Stimulated activated naive CD8-positive, alpha-beta T cell treated with anti-CD3 and anti-CD28 coated beads, Interleukin-15, Interleukin-2, amounts not matched to agents 100 ng/mL and 50 ng/mL, for 24 hours (primary cell): Measurements from ENCODE around the gene PSMC3.
A peak's percentile ranks its signal among the peaks of the same experiment; 100 is the strongest.

Source experiments
- H3K27ac Mint-ChIP-seq: one replicate; pipeline ENCODE4 v1.8.0; 2021; ENCODE audit warnings: mild to moderate bottlenecking, mixed read lengths
- H3K27me3 Mint-ChIP-seq: one replicate; pipeline ENCODE4 v1.8.0; 2021; ENCODE audit warnings: mixed read lengths
- H3K36me3 Mint-ChIP-seq: one replicate; pipeline ENCODE4 v1.8.0; 2021; ENCODE audit warnings: low read depth, mixed read lengths
- H3K4me1 Mint-ChIP-seq: one replicate; pipeline ENCODE4 v1.8.0; 2021; ENCODE audit warnings: low read depth, mixed read lengths
- H3K4me3 Mint-ChIP-seq: one replicate; pipeline ENCODE4 v1.8.0; 2021; ENCODE audit warnings: mild to moderate bottlenecking, mixed read lengths
- H3K9me3 Mint-ChIP-seq: one replicate; pipeline ENCODE4 v1.8.0; 2021; ENCODE audit warnings: mixed read lengths

PSMC3 gene

DNA sequence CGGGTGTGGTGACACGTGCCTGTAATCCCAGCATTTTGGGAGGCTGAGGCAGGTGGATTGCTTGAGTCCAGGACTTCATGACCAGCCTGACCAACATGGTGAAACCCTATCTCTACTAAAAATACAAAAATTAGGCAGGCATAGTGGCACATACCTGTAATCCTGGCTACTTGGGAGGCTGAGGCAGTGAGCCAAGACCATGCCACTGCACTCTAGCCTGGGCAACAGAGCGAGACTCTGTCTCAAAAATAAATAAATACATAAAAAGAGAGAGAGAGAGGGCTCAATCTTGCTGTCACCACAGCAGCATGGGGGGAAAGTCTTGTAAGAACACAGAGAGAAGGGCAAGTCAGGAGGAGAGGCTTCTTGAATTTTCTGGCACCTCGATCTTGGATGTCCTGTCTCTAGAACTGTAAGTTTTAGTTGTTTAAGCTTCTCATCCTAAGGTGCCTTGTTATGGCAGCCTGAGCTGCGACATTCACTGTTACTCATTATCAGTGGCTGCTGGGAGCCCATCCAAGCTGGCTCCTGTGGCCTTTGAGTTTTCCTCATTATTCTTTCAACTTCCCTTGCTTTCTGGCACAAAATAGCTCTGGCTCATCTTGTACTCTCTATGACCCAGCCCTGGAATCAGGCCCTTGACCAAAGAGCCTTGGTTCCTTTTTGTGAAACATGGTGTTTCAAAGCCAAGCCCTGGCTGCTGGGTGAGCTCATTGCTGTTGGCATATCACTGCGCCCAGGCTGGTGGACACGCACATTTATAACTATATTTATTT, 8.0 kb upstream of the PSMC3 start:
- no peaks in the 10 kb centered on the region for H3K9me3 Mint-ChIP-seq
- H3K27me3 Mint-ChIP-seq, result no peaks in the 10 kb centered on the region
- H3K4me3 Mint-ChIP-seq, result no peak overlapping the region
- H3K36me3 Mint-ChIP-seq, result no peaks in the 10 kb centered on the region
- no peak overlapping the region for H3K27ac Mint-ChIP-seq
- no peaks in the 10 kb centered on the region for H3K4me1 Mint-ChIP-seq

DNA sequence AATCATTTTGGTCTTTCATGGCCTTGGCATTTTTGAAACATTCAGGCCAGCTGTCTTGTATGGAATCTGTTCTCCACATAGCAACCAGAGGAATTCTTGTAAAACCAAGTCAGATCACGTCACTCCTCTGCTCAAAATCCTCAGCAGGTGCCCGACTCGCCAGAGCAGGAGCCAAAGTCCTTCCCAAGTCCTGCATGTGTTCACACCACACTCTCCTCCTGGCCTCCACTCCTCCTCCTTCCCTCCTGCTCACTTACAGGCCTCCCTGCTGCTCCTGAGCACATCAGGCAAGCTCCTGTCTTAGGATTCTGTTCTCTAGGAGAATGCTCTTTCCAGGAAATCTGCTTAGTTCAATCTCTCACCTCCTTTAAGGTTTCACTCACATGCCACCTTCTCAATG, 6.9 kb upstream of the PSMC3 start:
- Mint-ChIP-seq H3K9me3 (no peaks in the 10 kb centered on the region), H3K36me3 (no peaks in the 10 kb centered on the region), H3K4me1 (no peaks in the 10 kb centered on the region), H3K27me3 (no peaks in the 10 kb centered on the region), H3K27ac (no peak overlapping the region), H3K4me3 (no peak overlapping the region)

DNA sequence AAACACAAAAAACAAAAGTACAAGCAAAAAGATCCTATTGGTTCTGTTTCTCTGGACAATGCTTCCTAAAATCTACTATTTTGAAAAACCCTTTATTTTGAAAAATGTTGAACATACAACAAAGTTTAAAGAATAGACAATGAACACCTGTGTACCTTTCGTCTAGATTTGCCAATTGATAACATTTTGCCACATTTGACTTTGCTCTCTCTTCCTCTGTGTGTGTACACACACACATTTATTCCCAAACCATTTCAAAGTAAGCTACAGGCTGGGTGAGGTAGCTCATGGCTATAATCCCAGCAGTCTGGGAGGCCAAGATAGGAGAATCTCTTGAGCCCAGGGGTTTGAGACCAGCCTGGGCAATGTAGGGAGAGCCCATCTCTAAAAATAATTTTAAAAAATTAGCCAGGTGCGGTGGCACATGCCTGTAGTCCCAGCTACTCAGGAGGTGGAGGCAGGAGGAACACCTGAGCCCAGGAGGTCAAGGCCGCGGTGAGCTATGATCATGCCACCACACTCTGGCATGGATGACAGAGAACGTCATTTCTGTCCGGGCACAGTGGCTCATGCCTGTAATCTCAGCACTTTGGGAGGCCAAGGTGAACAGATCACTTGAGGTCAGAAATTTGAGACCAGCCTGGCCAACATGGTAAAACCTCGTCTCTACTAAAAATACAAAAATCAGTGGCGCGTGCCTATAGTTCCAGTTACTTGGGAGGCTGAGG, 5.3 kb upstream of the PSMC3 start:
- H3K36me3 Mint-ChIP-seq, result no peaks in the 10 kb centered on the region
- H3K9me3 Mint-ChIP-seq, result no peaks in the 10 kb centered on the region
- no peak overlapping the region for H3K27ac Mint-ChIP-seq
- peaks cover 7% of the 10 kb centered on the region for H3K4me1 Mint-ChIP-seq
- no peak overlapping the region for H3K4me3 Mint-ChIP-seq
- no peaks in the 10 kb centered on the region for H3K27me3 Mint-ChIP-seq

DNA sequence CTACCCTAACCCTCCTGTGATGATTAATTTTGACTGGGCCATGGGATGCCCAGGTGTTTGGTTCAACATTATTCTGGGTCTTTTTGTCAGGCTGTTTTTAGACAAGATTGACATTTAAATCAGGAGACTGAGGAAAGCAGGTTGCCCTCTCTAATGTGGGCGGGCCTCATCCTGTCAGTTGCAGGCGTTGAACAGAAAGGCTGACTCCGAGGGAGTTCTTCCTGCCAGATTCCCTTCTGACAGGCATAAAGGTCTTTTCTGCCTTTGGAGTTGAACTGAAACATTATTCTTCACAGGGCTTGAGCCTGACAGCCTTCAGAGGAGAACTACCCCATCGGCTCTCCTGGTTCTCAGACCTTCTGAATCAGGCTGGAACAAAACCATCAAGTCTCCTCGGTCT, 4.3 kb upstream of the PSMC3 start:
- Mint-ChIP-seq H3K36me3 (peaks cover 9% of the 10 kb centered on the region), H3K27ac (no peak overlapping the region), H3K27me3 (no peaks in the 10 kb centered on the region), H3K4me1 (peaks cover 16% of the 10 kb centered on the region), H3K4me3 (no peak overlapping the region), H3K9me3 (no peaks in the 10 kb centered on the region)

DNA sequence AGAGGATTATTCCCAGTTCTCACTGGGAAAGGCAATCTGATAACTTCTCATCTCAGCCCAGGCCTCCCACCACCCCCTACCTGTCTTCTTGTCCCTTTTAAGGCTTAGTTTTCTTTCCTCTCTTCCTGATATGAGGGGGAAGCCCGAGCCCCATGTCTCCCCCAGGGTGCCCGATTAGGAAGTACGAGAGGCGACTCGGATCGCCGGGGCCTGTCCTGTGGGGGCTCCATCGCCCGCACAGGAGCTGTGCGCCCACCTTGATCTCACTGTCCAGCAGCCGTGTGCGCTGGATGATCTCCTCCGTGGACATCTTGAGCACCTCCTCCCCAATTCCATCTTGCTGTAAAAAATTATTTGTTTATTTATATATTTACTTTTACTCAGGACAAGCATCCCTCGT, 628 bp downstream of the PSMC3 start:
- H3K4me1 Mint-ChIP-seq, result peaks cover 35% of the 10 kb centered on the region
- peak overlapping the region; percentile 94 for H3K4me3 Mint-ChIP-seq
- H3K9me3 Mint-ChIP-seq, result no peaks in the 10 kb centered on the region
- H3K36me3 Mint-ChIP-seq, result peaks cover 37% of the 10 kb centered on the region
- H3K27ac Mint-ChIP-seq, result peak overlapping the region; percentile 100
- H3K27me3 Mint-ChIP-seq, result no peaks in the 10 kb centered on the region

DNA sequence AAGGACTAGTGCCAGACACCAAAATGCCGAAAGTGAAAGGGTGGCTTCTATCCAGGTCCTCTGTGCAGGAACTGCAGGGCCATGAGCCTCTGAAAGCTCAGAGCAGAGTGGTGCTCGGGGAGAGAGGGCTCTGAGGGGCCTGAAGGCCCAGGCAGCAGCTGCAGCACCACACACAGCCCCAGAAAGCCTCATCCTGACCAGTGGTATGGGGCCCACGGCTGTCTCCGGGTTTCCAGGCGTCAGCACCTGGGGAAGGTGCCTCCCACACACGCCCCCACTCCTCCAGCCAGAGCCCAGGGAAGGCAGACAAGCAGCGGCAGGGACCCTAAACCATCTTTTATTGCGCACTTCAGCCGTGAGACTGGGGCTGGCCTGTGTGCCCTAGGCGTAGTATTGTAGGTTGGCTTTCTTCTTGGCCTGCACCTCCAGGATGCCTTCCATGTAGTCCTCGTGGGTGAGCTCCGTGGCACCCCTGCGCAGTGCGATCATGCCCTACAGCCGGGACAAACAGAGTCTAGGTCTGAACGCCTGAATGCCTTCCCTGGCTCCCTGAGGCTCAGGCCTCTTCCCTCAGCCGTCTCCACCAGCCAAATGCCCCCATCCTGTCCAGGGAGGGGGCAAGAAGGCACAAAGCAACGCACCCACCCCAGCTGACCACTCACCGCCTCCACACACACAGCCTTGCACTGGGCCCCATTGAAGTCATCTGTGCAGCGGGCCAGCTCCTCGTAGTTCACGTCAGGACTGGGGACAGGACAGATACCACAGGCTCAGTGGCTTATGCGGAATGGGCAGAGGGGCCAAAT, 7.6 kb downstream of the PSMC3 start:
- no peak overlapping the region for H3K27ac Mint-ChIP-seq
- H3K4me3 Mint-ChIP-seq, result no peak overlapping the region
- no peaks in the 10 kb centered on the region for H3K9me3 Mint-ChIP-seq
- peaks cover 1% of the 10 kb centered on the region for H3K4me1 Mint-ChIP-seq
- H3K27me3 Mint-ChIP-seq, result no peaks in the 10 kb centered on the region
- peaks cover 44% of the 10 kb centered on the region for H3K36me3 Mint-ChIP-seq

DNA sequence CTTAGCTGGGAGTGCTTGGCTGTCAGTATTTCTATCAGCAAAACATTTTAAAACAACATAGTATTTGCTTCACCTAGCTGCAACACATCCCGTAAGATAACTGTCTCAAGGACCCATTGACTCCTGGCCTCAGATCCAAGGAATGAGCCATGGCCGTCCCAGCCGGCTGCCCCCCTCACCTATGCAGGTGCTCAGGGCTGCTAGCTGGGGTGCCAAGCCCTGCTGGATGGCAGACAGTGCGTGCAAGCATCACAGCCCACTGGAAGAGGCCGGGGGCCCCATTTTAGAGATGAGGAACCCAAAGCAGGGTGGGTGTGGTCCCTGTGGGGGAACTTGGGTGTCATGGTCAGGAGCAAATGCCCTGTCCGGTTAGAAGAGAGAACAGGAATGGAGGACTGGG, 8.5 kb downstream of the PSMC3 start:
- H3K27me3 Mint-ChIP-seq, result no peaks in the 10 kb centered on the region
- H3K4me1 Mint-ChIP-seq, result no peaks in the 10 kb centered on the region
- no peak overlapping the region for H3K27ac Mint-ChIP-seq
- H3K4me3 Mint-ChIP-seq, result no peak overlapping the region
- H3K36me3 Mint-ChIP-seq, result peaks cover 47% of the 10 kb centered on the region
- no peaks in the 10 kb centered on the region for H3K9me3 Mint-ChIP-seq

DNA sequence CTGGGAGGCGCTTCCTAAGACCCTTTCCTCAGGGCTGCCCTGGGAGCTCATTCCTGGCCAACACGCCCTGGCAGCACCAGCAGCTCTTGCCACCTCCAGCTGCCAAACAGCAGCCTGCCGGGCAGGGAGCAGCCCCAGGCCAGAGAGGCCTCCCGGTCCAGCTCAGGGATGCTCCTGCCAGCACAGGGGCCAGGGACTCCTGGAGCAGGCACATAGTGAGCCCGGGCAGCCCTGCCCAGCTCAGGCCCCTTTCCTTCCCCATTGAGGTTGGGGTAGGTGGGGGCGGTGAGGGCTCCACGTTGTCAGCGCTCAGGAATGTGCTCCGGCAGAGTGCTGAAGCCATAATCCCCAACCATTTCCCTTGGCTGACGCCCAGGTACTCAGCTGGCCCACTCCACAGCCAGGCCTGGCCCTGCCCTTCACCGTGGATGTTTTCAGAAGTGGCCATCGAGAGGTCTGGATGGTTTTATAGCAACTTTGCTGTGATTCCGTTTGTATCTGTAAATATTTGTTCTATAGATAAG, 10.2 kb downstream of the PSMC3 start:
- Mint-ChIP-seq H3K36me3 (peaks cover 42% of the 10 kb centered on the region), H3K9me3 (no peaks in the 10 kb centered on the region), H3K4me1 (no peaks in the 10 kb centered on the region), H3K4me3 (no peak overlapping the region), H3K27ac (no peak overlapping the region), H3K27me3 (no peaks in the 10 kb centered on the region)

DNA sequence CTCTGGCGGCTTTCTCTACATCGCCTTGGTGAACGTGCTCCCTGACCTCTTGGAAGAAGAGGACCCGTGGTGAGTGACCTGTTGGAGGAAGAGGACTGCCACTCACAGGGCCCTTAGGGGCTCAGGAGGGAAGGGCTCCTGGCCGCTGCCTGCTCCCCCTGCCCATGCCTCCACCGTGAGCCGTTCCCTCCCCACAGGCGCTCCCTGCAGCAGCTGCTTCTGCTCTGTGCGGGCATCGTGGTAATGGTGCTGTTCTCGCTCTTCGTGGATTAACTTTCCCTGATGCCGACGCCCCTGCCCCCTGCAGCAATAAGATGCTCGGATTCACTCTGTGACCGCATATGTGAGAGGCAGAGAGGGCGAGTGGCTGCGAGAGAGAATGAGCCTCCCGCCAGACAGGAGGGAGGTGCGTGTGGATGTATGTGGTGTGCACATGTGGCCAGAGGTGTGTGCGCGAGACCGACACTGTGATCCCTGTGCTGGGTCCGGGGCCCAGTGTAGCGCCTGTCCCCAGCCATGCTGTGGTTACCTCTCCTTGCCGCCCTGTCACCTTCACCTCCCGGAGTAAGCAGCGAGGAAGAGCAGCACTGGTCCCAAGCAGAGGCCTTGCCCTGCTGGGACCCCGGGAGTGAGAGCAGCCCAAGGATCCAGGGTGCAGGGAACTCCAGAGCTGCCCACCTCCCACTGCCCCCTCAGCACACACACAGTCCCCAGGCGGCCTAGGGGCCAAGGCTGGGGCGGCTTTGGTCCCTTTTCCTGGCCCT, 11.0 kb downstream of the PSMC3 start:
- Mint-ChIP-seq H3K4me1 (no peaks in the 10 kb centered on the region), H3K4me3 (no peak overlapping the region), H3K36me3 (peaks cover 35% of the 10 kb centered on the region), H3K9me3 (no peaks in the 10 kb centered on the region), H3K27me3 (no peaks in the 10 kb centered on the region), H3K27ac (no peak overlapping the region)

DNA sequence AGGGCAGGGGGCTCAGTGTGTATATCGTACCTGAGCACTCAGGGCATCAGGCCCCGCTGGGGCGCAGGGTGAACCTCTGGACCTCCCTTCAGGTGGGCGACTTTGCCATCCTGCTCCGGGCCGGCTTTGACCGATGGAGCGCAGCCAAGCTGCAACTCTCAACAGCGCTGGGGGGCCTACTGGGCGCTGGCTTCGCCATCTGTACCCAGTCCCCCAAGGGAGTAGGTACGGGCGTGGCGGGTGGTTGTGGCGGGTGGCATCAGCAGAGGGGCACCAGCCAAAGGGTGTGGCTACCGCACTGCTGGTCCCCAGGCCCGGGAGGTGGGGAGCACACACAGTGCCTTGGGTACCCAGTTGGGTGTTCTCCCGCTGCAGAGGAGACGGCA, 11.6 kb downstream of the PSMC3 start:
- H3K9me3 Mint-ChIP-seq, result no peaks in the 10 kb centered on the region
- H3K4me1 Mint-ChIP-seq, result no peaks in the 10 kb centered on the region
- H3K36me3 Mint-ChIP-seq, result peaks cover 29% of the 10 kb centered on the region
- H3K27me3 Mint-ChIP-seq, result no peaks in the 10 kb centered on the region
- H3K27ac Mint-ChIP-seq, result no peak overlapping the region
- H3K4me3 Mint-ChIP-seq, result no peak overlapping the region

DNA sequence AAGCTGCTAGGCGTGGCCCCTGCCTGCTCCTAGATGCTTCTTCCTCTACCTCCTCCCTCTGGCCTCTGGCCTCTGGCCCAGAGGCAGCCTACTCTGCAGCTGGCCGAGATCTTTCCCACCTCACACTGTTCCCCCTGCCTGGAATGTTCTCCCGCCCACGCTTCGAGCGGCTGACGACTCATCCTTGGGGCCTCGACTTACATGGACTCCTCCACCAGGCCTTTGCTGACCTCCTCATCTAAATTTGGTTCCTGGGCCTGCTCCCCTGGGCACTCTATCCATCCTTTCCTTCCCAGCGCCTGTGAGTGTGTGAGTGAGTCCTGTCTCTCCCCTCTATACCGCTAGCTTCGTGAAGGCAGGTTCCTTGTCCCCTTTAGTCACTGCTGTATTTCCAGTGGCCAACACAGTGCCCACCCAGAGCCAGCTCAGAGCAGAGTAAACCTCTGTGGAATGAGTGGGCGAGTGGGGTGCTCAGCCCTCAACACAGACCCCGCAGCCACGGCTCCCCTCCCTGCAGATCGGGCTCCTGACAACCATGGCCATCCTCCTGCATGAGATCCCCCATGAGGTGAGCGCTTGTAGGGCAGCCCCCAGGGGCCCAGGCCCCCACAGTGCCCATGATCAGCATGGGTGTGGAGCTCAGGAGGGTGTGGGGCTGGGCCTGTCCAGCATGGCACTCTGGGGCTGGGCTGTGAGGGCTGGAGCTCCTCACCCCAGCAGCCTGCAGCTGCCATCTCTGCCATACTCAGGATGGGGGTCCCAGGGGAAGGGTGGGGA, 12.1 kb downstream of the PSMC3 start:
- no peak overlapping the region for H3K4me3 Mint-ChIP-seq
- H3K4me1 Mint-ChIP-seq, result peaks cover 5% of the 10 kb centered on the region
- no peak overlapping the region for H3K27ac Mint-ChIP-seq
- no peaks in the 10 kb centered on the region for H3K9me3 Mint-ChIP-seq
- H3K36me3 Mint-ChIP-seq, result peaks cover 25% of the 10 kb centered on the region
- H3K27me3 Mint-ChIP-seq, result no peaks in the 10 kb centered on the region

DNA sequence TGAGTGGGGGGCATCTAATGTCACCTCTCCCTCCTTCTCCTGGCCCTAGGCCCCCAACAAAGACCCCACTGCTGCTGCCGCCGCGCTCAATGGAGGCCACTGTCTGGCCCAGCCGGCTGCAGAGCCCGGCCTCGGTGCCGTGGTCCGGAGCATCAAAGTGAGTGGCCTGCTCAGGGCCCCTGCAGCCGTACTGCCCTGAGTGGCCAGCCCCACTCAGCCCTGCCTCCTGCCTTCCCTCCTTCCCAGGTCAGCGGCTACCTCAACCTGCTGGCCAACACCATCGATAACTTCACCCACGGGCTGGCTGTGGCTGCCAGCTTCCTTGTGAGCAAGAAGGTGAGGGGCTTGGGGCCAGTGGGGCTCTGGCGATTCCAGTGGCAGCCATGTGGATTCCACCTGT, 12.9 kb downstream of the PSMC3 start:
- H3K4me1 Mint-ChIP-seq, result peaks cover 6% of the 10 kb centered on the region
- H3K36me3 Mint-ChIP-seq, result peaks cover 18% of the 10 kb centered on the region
- no peak overlapping the region for H3K27ac Mint-ChIP-seq
- H3K27me3 Mint-ChIP-seq, result no peaks in the 10 kb centered on the region
- no peaks in the 10 kb centered on the region for H3K9me3 Mint-ChIP-seq
- no peak overlapping the region for H3K4me3 Mint-ChIP-seq

DNA sequence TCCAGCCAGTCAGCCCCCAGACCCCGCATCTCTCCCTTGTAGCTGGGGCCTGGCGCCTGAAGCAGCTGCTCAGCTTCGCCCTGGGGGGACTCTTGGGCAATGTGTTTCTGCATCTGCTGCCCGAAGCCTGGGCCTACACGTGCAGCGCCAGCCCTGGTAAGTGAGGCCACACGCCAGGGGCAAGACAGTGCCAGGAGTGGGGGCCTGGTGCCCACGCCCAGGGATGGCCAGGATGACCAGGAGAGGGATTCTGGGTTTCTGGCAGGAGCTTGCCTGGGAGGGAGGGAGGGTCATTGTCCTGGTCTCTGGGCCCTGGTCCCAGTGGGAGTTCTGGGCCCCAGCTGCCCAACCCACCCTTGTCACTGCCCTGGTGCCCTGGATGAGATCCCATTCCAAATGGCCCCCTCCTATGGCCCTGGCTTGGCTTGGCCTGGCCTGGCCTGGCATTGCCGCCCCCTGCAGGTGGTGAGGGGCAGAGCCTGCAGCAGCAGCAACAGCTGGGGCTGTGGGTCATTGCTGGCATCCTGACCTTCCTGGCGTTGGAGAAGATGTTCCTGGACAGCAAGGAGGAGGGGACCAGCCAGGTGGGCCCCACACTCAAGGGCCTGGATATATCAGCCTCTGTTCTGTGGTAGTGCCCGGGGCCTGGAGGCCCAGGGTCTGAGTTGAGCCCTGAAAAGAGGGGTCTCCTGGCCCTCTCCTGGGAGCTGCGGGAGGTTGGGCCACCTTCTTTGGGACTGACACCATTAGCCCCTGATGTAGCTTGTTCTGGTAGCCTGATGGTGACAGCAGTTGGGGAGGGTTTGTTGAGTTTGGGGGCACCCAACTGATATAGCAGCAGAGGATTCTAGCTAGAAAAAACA, 14.1 kb downstream of the PSMC3 start:
- Mint-ChIP-seq H3K4me3 (no peak overlapping the region), H3K27me3 (no peaks in the 10 kb centered on the region), H3K9me3 (no peaks in the 10 kb centered on the region), H3K4me1 (peaks cover 14% of the 10 kb centered on the region), H3K36me3 (peaks cover 10% of the 10 kb centered on the region), H3K27ac (no peak overlapping the region)
